NCI-H524 treated with DMSO at 0.1 percent for 48 hours (cell line): ENCODE measurements around the gene IST1.
"Not testable (repeated sequence)": the region's sequence is repeated elsewhere in the genome, so short reads cannot be mapped to it uniquely, and the experiment has no call there.

Experiments
- DNase-seq: peaks from one replicate; lab custom pipeline; 2025; lab: John Stamatoyannopoulos, UW

Gene IST1

GRCh38 chr16:71882505-71883167, 12.7 kb upstream of the IST1 start:
- DNase-seq = peak; percentile 56

GRCh38 chr16:71883168-71883848, 12.0 kb upstream of the IST1 start:
- DNase-seq = no peak

DNA sequence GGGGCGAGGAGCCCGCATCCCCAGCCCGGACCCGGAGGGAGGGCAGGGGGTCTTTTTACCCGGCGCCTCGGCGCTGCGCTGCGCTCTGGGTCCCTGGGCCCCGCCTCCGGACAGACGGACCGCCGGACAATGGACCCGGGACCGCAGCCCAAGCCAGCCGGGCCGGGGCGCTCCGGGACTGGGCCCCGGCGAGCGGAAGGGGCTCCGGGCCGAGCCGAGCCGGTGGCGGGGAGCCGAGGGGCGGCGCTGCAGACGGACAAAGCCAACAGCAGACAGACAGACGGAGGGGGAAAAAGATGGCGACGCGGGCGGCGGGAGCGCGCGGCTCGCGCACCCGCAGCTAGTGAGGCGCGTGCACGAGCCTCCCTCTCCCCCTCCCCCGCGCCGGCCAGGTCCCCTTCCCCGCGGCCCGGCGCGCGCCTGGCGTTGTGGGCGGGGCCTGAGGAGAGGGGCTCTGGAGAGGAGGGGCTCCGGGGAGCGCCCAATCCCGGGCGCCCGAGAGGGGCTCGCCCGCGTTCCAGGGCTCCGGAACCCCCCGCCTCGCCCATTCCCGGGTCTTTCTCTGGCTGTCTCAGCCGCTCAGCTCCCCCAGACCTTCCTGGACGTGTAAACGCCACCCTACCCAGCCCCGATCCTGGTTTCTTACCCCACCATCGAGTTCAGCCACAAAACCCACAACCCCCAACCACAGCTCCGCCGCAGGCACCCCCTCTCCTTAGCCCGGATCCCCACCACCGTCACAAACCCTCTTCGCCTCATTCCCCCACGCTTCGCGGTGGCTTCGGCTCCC, 11.3 kb upstream of the IST1 start, which contains the start of gene ZNF821:
Gene ZNF821, minus strand, starts transcription at position 334 of the 790 bp plus-strand sequence. CDS start 4,236 bp downstream, outside the sequence.
- peak; percentile 29 for DNase-seq

DNA sequence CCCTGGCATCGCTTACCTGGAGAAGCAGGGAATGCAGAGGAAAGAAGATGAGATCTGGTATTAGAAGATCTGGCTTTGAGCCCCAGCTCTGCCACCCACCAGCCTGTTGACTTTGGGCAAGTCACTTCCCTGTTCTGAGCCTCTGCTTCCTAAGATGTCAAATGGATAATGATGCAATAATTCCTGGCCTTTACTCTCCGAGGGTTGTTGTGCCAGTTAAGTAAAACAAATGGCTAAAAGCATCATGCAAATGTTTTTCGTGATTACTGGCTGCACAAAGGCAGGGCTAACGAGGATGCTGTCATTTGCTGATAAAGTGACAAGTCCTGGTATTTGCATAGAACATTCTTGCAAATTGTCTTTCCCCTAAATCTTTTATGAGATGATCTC, 10.1 kb upstream of the IST1 start:
- DNase-seq = no peak

- no peak for DNase-seq
Measured at GRCh38 chr16:71889147-71889546, 6.2 kb upstream of the IST1 start.

DNA sequence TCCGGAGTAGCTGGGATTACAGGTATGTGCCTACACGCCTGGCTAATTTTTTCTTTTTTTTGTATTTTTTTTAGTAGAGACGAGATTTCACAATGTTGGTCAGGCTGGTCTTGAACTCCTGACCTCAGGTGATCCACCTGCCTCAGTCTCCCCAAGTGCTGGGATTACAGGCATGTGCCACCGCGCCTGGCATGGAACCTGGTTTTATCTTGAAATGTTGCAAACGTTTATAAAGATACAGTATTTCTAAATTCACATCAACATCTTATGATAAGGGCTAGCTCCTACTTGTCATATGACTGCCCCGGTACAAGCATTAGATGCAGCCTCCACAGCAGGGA, 1.5 kb upstream of the IST1 start:
- DNase-seq = no peak

GRCh38 chr16:71894229-71894920, 956 bp upstream of the IST1 start:
- DNase-seq = no peak

DNA sequence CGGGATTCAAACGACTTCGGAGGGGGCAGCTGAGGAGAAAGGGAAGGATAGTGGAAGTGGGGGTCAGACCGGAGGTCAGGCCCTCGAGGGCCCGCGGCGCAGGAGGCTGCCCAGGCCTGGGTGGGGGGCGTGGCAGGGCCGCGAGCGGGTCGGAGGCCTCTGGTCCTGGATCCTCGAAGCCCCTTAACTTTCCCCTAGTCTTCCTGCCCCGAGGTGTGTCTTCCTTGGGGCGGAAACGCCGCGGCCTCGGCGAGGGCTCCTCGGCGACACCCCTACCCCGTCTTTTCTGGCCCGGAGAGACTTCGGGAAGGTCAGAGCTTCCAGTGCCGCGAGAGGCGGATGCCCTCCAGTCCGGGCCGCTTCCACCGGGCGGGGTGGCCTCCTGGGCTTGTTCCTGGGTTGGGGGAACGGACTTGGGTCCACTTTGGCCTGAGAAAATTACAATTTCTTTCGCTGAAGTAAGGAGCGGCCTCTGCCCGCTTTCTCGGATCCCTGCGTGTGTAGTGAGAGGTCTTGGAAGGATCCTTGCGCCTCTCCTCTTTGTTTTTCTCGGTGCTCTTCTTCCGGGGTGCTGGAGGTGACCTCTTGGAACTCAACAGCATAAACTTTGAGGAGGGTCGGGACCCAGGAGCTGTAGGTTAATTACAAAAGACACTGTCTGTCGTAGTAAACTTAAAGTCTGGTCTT, 491 bp downstream of the IST1 start:
- no peak for DNase-seq

- DNase-seq = no peak
Measured at GRCh38 chr16:71896764-71897368, 1.5 kb downstream of the IST1 start.

GRCh38 chr16:71899171-71899570, 3.8 kb downstream of the IST1 start:
- no peak for DNase-seq

GRCh38 chr16:71902656-71903365, 7.5 kb downstream of the IST1 start:
- DNase-seq = no peak

DNA sequence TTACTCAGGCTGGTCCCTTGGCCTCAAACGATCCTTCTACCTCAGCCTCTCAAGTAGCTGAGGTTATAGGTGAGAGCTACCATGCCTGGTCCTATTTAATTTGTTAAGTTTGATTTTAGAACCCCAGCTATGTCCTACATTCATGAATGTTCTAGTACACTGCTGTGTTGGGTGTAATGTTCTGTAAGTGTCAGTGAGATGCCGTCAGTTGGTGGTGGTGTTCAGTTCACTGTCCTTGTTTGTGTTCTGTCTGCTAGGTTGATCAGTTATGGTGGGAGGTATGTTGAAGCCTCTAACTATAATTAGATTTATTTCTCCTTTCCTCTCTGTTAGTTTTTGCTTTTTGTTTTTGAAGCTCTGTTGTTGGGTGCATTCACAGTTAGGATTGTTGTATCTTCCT, 8.3 kb downstream of the IST1 start:
- no peak for DNase-seq

- DNase-seq = no peak
Measured at GRCh38 chr16:71904239-71904638, 8.9 kb downstream of the IST1 start.

DNA sequence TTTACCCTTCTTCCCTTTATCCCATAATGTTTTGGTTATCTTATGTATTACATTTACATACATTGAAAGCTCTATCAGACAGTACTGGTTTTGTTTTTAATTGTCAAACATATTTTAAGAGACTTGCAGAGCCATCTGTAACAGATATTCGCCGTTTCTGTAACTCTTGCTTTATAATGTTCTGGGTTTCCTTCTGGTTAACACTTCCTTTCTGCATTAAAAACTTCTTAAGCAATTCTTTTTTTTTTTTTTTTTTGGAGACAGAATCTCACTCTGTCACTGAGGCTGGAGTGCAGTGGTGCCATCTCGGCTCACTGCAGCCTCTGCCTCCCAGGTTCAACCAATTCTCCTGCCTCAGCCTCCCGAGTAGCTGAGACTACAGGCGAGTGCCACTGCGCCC, 10.4 kb downstream of the IST1 start:
- DNase-seq = not testable (repeated sequence)

DNA sequence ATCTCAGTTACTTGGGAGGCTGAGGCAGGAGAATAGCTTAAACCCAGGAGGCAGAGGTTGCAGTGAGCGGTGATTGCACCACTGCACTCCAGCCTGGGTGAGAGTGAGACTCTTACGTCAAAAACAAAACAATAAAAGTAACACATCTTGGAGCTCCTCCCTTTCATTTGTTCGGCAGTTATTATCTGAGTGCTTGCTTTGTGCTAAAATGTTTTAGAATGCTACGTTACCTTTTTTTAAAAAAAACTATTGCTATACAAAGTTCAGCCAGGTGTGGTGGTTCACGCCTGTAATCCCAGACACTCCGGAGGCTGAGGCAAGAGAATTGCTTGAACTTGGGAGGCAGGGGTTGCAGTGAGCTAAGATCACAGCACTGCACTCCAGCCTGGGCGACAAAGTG, 15.8 kb downstream of the IST1 start:
- DNase-seq = no peak

DNA sequence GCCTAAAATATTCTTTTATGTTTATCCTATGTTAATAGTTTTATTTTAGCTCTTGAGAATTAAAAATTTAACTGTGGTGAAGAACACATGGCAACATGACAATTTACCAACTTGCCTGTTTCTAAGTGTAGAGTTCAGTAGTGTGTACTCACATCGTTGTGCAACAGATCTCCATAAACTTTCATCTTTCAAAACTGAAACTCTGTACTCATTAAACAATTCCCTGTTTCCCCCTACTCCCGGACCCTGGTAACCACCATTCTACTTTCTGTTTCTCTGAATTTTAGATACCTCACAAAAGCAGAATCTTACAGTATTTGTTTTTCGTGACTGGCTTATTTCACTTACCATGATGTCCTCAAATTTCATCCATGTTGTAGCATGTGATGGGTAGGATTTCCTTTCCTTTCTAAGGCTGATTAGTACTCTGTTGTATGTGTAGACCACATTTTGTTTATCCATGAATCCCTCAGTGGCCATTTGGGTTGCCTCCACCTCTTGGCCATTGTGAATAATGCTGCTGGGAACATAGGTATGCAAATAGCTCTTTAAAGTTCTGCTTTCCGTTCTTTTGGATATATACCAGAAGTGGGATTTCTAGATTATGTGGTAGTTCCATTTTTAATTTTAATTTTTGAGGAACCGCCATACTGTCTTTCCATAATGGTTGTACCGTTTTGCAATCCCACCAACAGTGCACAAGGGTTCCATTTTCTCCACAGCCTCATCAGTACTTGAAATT, 17.4 kb downstream of the IST1 start:
- no peak for DNase-seq

GRCh38 chr16:71914802-71915201, 19.5 kb downstream of the IST1 start:
- no peak for DNase-seq

- no peak for DNase-seq
Measured at GRCh38 chr16:71915350-71915749, 20.0 kb downstream of the IST1 start.

DNA sequence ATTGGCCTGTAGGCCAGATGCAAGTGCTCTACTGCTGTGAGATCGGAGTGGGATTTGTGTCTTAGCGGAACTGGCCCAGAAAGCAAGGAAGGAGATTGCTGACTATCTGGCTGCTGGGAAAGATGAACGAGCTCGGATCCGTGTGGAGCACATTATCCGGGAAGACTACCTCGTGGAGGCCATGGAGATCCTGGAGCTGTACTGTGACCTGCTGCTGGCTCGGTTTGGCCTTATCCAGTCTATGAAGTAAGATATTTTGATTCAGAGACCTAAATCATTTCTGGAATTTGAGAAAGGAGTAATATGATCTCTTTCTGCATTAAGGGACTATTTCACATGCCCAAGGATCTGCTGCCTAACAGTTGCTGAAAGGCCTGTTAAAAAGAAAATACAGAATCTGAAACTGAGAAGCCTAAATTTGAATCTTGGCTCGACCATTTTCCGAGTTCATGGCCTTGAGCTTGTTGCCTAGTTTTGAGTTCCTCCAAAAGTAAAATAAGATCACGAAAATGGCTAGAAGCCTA, 21.1 kb downstream of the IST1 start:
- no peak for DNase-seq

DNA sequence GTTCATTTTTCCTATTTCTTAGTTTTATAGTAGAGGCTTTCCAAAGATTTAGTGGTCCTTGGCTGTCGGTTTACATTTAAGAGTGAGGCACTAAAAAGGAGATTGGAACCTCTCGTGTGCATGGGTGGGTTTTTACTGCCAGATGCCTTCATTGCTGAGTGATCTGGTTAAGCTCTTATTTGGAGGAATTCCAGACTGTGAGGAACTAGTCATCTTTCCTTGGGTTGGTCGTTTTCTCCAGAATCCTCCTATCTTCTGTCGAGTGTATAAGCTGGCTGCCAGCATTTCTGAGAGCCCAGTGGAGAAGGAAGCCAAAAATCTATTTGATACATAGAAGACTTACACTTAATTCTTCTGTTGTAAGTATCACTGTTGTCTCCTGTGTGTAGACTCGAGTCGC, 22.6 kb downstream of the IST1 start:
- DNase-seq = no peak
